ENCODE results near the gene OR9I1. TPM values are rescaled to one million over a fixed set of nuclear protein-coding genes. Genes with fewer than 3 reads are reported as not detected.

The OR9I1 gene
- total and polyA plus RNA-seq, 2 of the 4 experiments (the other 2 are of a cell fraction), result not detected

- no peak overlapping the region for H2BK20ac ChIP-seq (ENCODE audit: low read depth, low read length)
- no peak overlapping the region for H3K27ac ChIP-seq (ENCODE audit: insufficient read depth, low read length)
- H3K27me3 ChIP-seq (ENCODE audit: control insufficient read depth, insufficient read depth, low read length), result no peaks in the 10 kb centered on the region
- no CpG with 5 or more reads among the region's 2 CpGs for WGBS, 2 experiments (ENCODE audit: extremely low coverage in 2 of 2, insufficient read length in 1 of 2)
- no peak overlapping the region for H4K8ac ChIP-seq (ENCODE audit: low read depth in 2 of 2, low read length in 2 of 2)
- H3K56ac ChIP-seq (ENCODE audit: extremely low read depth, insufficient read depth, low read length), result no peak overlapping the region
- no peak overlapping the region for H3K23ac ChIP-seq (ENCODE audit: low read depth, low read length)
- in situ Hi-C loops (cut with MboI; ENCODE audit: low sequenced_read_pairs) (no loop called here), intact Hi-C loops (cut with micrococcal nuclease) (no loop called here), dilution Hi-C loops (cut with HindIII; ENCODE audit: low sequenced_read_pairs, unreplicated experiment) (no loop called here)
- no peak overlapping the region for H2BK15ac ChIP-seq (ENCODE audit: low read depth, low read length)
- H3K18ac ChIP-seq (ENCODE audit: low read depth, low read length), result no peak overlapping the region
- H2AFZ ChIP-seq (replicated peaks; ENCODE audit: low read length, poor library complexity), result no peak overlapping the region
- no peak overlapping the region for H3K4me3 ChIP-seq (ENCODE audit: insufficient read depth, low read depth, low read length)
- ChIA-PET POLR2A (ENCODE audit: unreplicated experiment) (no interaction called here), CTCF (no interaction called here)
- BruUV-seq (replicated peaks), result no TSS peak
- no peak overlapping the region for H3K4me2 ChIP-seq (ENCODE audit: low read depth, low read length)
- H2AK9ac ChIP-seq (replicated peaks; ENCODE audit: low read depth, low read length, poor library complexity), result no peak overlapping the region
- no peak overlapping the region for H2BK5ac ChIP-seq (ENCODE audit: low read depth, low read length, poor library complexity, severe bottlenecking)
- no peaks in the 10 kb centered on the region for H3K36me3 ChIP-seq (ENCODE audit: control insufficient read depth, insufficient read depth, low read length)
- H2AK5ac ChIP-seq (ENCODE audit: low read depth, low read length), result no peak overlapping the region
- no peak overlapping the region for H2BK120ac ChIP-seq (ENCODE audit: low read depth, low read length)
- H3K9me1 ChIP-seq (ENCODE audit: insufficient read depth, low read length), result no peaks in the 10 kb centered on the region
- no peaks in the 10 kb centered on the region for H3K9me3 ChIP-seq (ENCODE audit: control insufficient read depth, insufficient read depth, low read length)
- H3K79me1 ChIP-seq (ENCODE audit: low read depth in 1 of 2, low read length in 2 of 2), result no peaks in the 10 kb centered on the region
- no peak overlapping the region for H3K14ac ChIP-seq (replicated peaks; ENCODE audit: low read depth, low read length)
- H3K9ac ChIP-seq (ENCODE audit: low read depth, low read length), result no peak overlapping the region
- DNase-seq (no peak), ATAC-seq (ENCODE audit: low read depth) (no peak)
- H4K91ac ChIP-seq (ENCODE audit: insufficient read depth, low read depth, low read length), result no peak overlapping the region
- H4K5ac ChIP-seq (ENCODE audit: low read depth, low read length), result no peak overlapping the region
- TF ChIP-seq BHLHE40 (IDR thresholded peaks at IDR 0.05; ENCODE audit: low read depth, low read length), result no peak
- no peak for TF ChIP-seq RCOR1 (IDR thresholded peaks at IDR 0.05; ENCODE audit: insufficient replicate concordance, low read length)
- TF ChIP-seq FOS (IDR thresholded peaks at IDR 0.05; ENCODE audit: low read depth, low read length), result no peak
- TF ChIP-seq SMC3 (IDR thresholded peaks at IDR 0.05; ENCODE audit: low read depth, low read length), result no peak
- H3K4ac ChIP-seq (ENCODE audit: low read depth, low read length), result no peak overlapping the region
- H4K20me1 ChIP-seq (ENCODE audit: insufficient read depth, low read length), result no peaks in the 10 kb centered on the region
- H3K4me1 ChIP-seq (ENCODE audit: control insufficient read depth, insufficient read depth, low read length), result no peaks in the 10 kb centered on the region
Measured at GRCh38 chr11:58097437-58097836, 27.9 kb downstream of the OR9I1 start.

All from IMR-90 (cell line).